ENCODE data around the gene MRPL1.

The MRPL1 gene

GRCh38 chr4:77862478-77863216 lies at the start of gene MRPL1:
Gene MRPL1, plus strand, starts transcription at chr4:77862830. Its CDS starts 19 bp downstream, at chr4:77862849.
- peak; percentile 65 to 68 for DNase-seq (ENCODE audit: low read depth in 2 of 2)

DNA sequence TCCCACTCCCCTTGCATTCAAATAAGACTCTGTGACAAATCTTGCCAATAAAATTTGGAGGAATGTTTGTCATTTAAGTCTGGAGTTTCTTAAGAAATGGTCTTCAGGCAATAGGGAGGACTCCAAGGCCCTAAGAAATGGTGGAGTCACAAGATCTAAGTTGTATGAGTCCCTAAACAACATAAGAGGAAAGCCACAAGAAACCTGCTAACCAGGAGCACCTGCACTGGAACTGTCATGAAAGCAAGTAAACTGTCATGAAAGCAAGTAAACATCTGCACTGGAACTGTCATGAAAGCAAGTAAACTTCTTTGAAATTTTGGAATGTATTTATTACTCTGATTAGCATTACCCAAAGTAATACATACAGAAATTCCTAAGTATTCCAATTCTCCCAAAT lies 47.0 kb upstream of the MRPL1 start:
- DNase-seq (ENCODE audit: low read depth in 2 of 2): no peak

- no peak for DNase-seq (ENCODE audit: low read depth in 2 of 2)
Observed at GRCh38 chr4:77816546-77816945, 46.1 kb upstream of the MRPL1 start.

- no peak for DNase-seq (ENCODE audit: low read depth in 2 of 2)
Observed at GRCh38 chr4:77817304-77818072, 45.1 kb upstream of the MRPL1 start.

- no peak for DNase-seq (ENCODE audit: low read depth in 2 of 2)
Observed at GRCh38 chr4:77818073-77818601, 44.5 kb upstream of the MRPL1 start.

- peak in 1 of 2 donors; percentile 19 for DNase-seq (ENCODE audit: low read depth in 2 of 2)
Observed at GRCh38 chr4:77818602-77819403, 43.8 kb upstream of the MRPL1 start, which contains the start of gene CNOT6L. Gene CNOT6L, minus strand, starts transcription at chr4:77819368. Its CDS starts 60 bp downstream, at chr4:77819308.

DNA sequence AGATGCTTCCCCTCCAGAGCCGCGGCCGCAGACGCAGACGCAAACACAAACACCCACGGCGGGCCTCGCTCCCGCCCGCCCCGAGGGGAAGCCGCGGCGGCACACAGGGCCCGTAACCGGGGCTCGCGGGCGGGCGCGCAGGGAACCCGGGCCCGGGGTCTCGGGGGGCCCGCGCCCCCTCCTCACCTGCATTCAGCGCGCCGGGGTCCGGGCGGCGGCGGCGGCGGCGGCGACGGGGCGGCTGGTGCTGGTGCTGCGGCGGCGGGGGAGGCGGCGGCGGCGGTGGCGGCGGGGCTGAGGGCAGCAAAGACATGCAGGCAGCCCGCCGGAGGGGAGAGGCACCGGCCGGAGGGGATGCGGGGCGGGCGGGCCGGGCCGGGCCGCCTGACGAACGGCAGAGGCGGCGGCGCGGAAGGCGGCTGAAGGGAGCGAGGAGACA lies 43.2 kb upstream of the MRPL1 start:
- DNase-seq (ENCODE audit: low read depth in 2 of 2): peak; percentile 58 to 65

DNA sequence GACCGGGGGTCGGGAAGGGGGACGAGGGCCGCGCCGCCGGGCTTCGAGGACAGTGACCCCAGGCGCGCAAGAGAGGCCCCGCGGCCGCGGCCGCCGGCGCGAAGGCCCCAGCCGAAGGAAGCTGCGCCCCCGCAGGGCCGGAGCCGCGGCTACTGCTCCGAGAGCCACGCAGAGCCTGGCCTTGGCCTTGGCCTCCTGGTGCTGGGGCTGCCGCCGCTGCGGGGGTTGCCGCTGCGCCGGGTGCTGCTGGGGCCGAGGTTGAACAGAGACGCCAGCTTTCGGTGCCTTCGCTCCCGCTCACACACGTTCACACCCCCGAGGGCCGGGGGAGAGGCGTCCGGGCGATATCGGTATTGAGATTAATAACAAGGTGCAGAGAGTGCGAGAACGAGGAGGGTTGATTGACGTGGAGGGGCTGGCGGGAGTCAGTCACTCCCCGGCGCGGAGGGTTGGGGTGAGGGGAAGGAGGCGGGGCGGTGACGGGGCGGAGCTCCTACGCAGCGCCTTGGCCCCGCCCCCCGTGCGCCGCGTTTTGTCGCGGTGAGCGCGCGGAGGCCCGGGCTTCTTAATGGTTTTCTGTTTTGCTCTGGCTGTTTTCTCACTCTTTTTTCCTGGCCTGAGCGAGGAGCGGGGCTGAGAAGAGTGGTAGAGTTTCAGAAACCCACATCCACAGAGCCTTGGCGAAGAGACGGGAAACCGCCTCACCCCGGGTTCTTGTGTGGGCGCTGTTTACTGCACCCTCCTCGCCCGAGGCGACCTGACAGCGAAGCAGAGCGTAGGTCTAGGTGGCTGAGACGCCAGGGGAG lies 42.6 kb upstream of the MRPL1 start:
- DNase-seq (ENCODE audit: low read depth in 2 of 2): peak; percentile 87 to 93

DNA sequence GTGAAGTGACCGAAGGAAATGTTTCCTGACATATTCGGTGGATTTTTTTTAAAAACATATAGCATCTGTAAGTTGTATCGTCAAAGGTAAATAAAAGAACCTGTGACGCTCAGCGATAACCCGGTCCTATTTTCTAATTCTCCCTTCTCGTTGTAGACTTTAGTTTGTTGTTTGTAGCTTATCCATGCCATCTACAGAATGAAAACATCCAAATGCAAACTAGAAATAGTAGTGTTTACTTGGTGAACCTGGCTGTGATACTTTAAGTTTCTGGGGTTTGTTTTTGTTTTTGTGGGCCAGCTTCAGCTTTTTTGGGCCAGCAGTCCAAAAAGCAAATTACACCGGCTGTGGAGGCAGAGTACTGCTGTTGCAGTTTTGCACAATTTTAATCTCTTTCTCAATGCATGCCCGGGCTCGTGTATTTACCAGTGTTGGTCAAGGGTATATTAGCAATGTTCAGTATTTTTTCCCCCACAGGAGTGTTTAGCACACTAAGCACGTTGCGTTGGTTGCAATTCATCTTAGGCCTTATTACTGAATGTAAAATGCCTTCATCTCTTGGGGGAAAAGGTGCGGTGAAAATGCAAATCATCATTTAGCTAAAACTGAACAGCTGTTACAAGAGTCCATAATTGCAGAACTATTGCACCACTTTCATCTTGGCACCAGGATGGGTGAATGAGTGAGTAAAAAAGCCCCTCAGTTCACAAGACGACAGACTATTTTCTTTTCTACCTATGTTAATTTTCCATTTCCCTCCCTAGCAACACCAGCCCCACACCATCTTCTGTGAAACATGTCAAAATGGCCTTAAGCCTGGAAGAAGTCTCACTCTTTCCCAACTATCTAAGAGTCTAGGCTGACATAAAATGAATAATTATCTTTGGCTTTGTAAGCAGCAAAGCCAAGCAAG lies 41.7 kb upstream of the MRPL1 start:
- no peak for DNase-seq (ENCODE audit: low read depth in 2 of 2)

DNA sequence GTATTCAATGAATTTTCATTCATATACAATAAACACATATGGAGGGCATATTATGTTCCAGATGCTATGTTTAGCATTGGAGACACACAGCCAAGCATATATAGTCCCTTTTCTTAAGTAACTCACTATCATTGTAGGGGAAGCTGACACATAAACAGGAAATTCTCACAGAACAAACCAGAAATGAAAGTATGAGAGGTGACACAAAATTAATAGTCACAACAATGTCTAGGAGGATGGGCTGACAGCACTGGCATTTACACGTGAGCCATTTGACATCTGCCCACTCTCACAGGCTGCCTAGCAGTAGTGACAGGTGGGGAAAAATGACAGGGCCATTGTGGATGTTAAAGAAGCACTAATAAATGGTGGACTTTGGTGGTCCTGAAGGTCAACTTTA lies 40.9 kb upstream of the MRPL1 start:
- DNase-seq (ENCODE audit: low read depth in 2 of 2): no peak

- DNase-seq (ENCODE audit: low read depth in 2 of 2): no peak
Observed at GRCh38 chr4:77826275-77826674, 36.4 kb upstream of the MRPL1 start.

DNA sequence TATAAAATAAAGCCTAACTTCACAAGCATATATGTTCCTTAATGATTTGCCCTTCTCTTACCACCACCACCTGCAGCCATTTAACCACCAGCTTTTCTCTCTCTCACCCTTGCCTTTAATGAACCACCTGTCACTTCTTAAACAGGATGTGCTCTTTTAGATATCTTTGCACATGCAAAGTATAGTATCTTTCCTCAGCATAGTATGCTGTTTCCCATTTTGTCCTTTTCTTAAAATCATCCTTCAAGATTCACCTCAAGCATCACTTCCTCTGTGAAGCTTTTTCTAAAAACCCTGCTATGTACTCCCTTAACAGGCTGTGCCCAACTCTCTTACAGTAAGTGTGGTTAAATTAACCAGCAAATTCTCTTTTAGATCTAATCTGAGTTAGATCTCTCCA lies 35.3 kb upstream of the MRPL1 start:
- no peak for DNase-seq (ENCODE audit: low read depth in 2 of 2)

GRCh38 chr4:77833126-77833724 lies 29.4 kb upstream of the MRPL1 start:
- DNase-seq (ENCODE audit: low read depth in 2 of 2): no peak

GRCh38 chr4:77834403-77834802 lies 28.2 kb upstream of the MRPL1 start:
- DNase-seq (ENCODE audit: low read depth in 2 of 2): no peak

DNA sequence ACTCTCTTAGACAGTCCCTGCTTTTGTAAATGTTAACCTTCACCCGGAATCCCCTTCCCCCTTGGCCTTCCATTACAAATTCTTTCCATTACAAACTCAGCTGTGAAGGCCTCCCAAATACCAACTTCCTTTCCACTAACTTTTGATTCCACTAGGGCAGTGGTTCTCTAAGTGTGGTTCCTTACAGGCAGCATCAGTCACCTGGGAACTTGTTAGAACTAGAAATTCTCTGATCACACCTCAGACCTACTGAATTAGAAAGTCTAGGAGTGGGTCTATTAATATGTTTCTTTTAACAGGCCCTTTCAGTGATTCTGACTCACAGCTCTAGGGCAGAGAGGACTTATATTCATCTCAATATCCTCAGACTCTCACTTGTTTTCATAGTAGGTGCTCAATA lies 19.0 kb upstream of the MRPL1 start:
- DNase-seq (ENCODE audit: low read depth in 2 of 2): no peak

GRCh38 chr4:77844363-77844762 lies 18.3 kb upstream of the MRPL1 start:
- DNase-seq (ENCODE audit: low read depth in 2 of 2): no peak

DNA sequence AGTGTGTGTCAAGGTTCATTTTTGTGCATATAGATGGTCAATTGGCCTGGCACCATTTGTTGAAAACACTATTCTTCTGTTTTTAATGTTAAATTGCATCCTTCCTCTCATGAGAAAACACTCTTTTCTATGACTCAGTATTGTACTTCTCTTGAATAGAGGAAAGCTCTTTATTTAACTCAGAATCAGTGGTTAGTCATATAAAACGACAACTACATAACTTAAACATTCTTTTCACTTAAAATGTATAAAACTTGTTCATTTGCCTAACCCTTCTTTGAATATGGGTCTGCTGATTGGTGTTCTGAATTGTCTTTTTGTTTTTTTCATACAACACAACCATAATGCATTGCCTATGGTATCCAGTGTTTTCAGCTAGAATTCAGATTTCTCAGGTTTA lies 17.2 kb upstream of the MRPL1 start:
- no peak for DNase-seq (ENCODE audit: low read depth in 2 of 2)

- DNase-seq (ENCODE audit: low read depth in 2 of 2): no peak
Observed at GRCh38 chr4:77845929-77846328, 16.7 kb upstream of the MRPL1 start.

GRCh38 chr4:77848508-77848907 lies 14.1 kb upstream of the MRPL1 start:
- DNase-seq (ENCODE audit: low read depth in 2 of 2): no peak
